Urothelium cell line (cell line): Measurements from ENCODE around the gene DYSF.

Source experiments
- DNase-seq: peaks from one replicate; pipeline ENCODE4 v3.0.0; 2011; ENCODE audit warnings: low spot score, mixed read lengths
- FAIRE-seq: peaks from 2 replicates; lab custom pipeline; 2011; peaks lifted over from hg19 to GRCh38; lab: Jason Lieb, UNC

The DYSF gene

GRCh38 chr2:71667256-71668182, 214.2 kb downstream of the DYSF start:
- DNase-seq (no peak), FAIRE-seq (peak; percentile 9)

- no peak for FAIRE-seq
Observed at GRCh38 chr2:71668326-71669057, 215.1 kb downstream of the DYSF start.

GRCh38 chr2:71669058-71669456, 215.7 kb downstream of the DYSF start:
- FAIRE-seq (no peak), DNase-seq (no peak)

More at GRCh38 chr2:71668326-71669057, 215.1 kb downstream of the DYSF start:
- DNase-seq = no peak

- DNase-seq (no peak), FAIRE-seq (peak; percentile 91)
Observed at GRCh38 chr2:71669628-71670429, 216.5 kb downstream of the DYSF start.

GRCh38 chr2:71670430-71670795, 217.1 kb downstream of the DYSF start:
- FAIRE-seq (no peak), DNase-seq (no peak)

GRCh38 chr2:71671203-71671854, 218.0 kb downstream of the DYSF start:
- FAIRE-seq = no peak
- DNase-seq = no peak

- DNase-seq (no peak), FAIRE-seq (no peak)
Observed at GRCh38 chr2:71671895-71672825, 218.8 kb downstream of the DYSF start.

GRCh38 chr2:71672826-71673795, 219.8 kb downstream of the DYSF start:
- DNase-seq = no peak

GRCh38 chr2:71674158-71674851, 220.9 kb downstream of the DYSF start:
- FAIRE-seq (peak; percentile 73), DNase-seq (no peak)

More at GRCh38 chr2:71672826-71673795, 219.8 kb downstream of the DYSF start:
- FAIRE-seq = no peak

- FAIRE-seq = no peak
- no peak for DNase-seq
Observed at GRCh38 chr2:71675296-71675695, 221.9 kb downstream of the DYSF start.

GRCh38 chr2:71678874-71679273, 225.5 kb downstream of the DYSF start:
- FAIRE-seq (peak; percentile 74), DNase-seq (no peak)

- DNase-seq = no peak
- no peak for FAIRE-seq
Observed at GRCh38 chr2:71679491-71679890, 226.1 kb downstream of the DYSF start.

- no peak for FAIRE-seq
- DNase-seq = no peak
Observed at GRCh38 chr2:71680925-71681324, 227.6 kb downstream of the DYSF start.

GRCh38 chr2:71681626-71682025, 228.3 kb downstream of the DYSF start:
- DNase-seq (no peak), FAIRE-seq (peak; percentile 84)

GRCh38 chr2:71682341-71682740, 229.0 kb downstream of the DYSF start:
- DNase-seq (no peak), FAIRE-seq (no peak)

GRCh38 chr2:71683070-71683469, 229.7 kb downstream of the DYSF start:
- FAIRE-seq (no peak), DNase-seq (no peak)

GRCh38 chr2:71683666-71684065, 230.3 kb downstream of the DYSF start:
- DNase-seq (no peak), FAIRE-seq (no peak)
